ENCODE measurements around the gene RAB3B.

DNA sequence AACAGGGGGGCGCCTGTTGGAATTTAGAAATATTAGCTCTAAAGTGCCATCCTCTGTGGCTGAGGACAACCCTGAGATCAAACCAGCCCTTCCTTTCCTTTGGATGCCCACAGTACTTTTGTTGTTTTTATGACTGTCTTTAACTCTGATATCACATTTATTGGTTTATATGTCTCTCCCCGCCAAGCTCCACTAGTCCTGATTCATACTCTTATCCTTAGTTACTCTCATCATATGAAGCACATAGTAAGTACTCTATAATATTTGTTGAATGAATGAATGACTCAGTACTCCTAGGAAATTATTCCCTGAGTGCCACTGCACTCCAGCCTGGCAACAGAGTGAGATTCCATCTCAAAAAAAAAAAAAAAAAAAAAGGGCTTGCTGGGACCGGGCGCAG, 89.3 kb downstream of the RAB3B start:
- no peak for TF ChIP-seq CTCF (IDR thresholded peaks at IDR 0.05; ENCODE audit: poor library complexity)
- TF ChIP-seq EZH2phosphoT487 (IDR thresholded peaks at IDR 0.05; ENCODE audit: low read depth, severe bottlenecking, unreplicated experiment) = no peak
